Measurements from ENCODE around the gene TOR3A. TPM values are rescaled to one million over a fixed set of nuclear protein-coding genes. Genes with fewer than 3 reads are reported as not detected.

The TOR3A gene
- polyA plus RNA-seq, 6 donors from 2014 or later: 54.6 to 75.3 (median 59.3) TPM

DNA sequence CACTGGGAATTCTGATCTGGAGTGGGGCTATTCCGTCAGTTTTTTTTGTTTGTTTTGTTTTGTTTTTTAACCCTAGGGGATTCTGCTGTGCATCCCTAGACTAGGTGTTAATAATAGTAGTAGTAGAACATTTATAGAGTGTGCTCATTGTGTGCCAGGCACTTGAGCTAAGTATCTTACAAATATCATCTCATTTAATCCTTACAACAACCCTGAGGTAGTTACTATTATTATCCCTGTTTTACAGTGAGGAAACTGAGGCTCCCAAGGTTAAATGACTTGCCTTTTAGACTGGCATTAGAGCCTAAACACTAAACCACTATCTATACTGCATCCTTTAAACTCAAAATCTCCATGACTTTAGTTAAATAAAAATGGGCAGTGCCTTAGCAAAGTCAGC is 22.1 kb downstream of the TOR3A start:
- no peak overlapping the region for H3K4me3 Mint-ChIP-seq

DNA sequence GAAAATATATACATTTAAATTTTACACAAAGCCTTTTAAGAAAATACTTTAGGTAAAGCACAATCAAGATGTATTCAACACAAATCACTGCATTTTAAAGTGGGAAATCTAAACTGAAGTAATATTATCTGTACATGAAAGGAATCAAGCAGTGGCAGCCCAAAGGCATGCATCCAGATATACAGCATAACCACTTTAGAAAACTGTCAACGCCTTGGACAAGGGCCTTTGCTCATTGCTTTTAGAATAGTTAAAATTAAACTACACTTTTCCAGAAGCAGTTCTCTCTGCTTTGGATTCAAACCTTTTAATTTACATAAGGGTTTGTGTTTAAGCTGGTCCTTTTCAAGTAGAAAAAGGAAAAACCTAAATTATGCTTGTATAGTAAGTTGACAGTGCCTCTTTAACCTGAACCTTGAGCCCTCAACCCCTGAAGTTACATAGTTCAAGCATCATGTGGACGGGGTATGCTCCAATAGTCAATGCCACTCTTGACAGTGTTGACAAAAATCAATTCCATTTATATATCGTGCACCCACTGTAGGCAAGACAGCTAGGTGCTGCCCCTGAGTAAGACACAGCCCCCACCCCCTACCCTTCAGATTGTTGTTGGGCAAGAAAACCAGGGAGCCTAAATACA is 22.9 kb downstream of the TOR3A start:
- ATAC-seq (ENCODE audit: low read depth in 2 of 2): no peak
- H3K4me3 Mint-ChIP-seq: no peak overlapping the region
- peaks cover 5 to 22% of the 10 kb centered on the region in 2 donors for H3K36me3 Mint-ChIP-seq

More for the DNA sequence above, 22.1 kb downstream of the TOR3A start:
- no peak for ATAC-seq (ENCODE audit: low read depth in 2 of 2)
- no peaks in the 10 kb centered on the region for H3K27me3 Mint-ChIP-seq
- peaks cover 0 to 15% of the 10 kb centered on the region in 2 donors for H3K36me3 Mint-ChIP-seq
- no peak overlapping the region for H3K27ac Mint-ChIP-seq
- no peaks in the 10 kb centered on the region for H3K4me1 Mint-ChIP-seq
- no peak for DNase-seq
- no peaks in the 10 kb centered on the region for H3K9me3 Mint-ChIP-seq

DNA sequence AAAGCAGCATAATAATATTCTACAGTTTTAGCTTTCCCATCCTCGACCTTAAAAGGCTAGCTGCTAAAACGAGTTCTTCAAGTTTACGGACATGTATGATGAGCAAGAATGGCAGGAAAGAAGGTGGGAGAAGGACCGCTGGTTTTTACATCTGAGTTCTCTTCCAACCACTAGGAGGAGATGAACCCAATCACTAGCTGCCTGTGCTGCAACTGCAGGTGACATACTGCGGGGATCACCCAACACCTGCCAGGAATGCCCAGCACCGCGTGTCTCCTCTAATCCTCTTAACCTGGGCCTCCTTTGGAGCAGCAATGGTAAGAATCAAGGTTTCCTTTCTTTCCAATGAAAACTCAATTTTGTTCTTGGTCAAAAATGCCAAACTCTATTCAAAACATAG is 23.5 kb downstream of the TOR3A start:
- H3K27me3 Mint-ChIP-seq: no peaks in the 10 kb centered on the region
- ATAC-seq (ENCODE audit: low read depth in 2 of 2): peak in 1 of 2 donors; percentile 43
- peaks cover 5 to 29% of the 10 kb centered on the region in 2 donors for H3K36me3 Mint-ChIP-seq
- no peaks in the 10 kb centered on the region for H3K4me1 Mint-ChIP-seq
- DNase-seq: no peak
- no peak overlapping the region for H3K27ac Mint-ChIP-seq
- H3K4me3 Mint-ChIP-seq: no peak overlapping the region
- H3K9me3 Mint-ChIP-seq: no peaks in the 10 kb centered on the region

More for the DNA sequence above, 22.9 kb downstream of the TOR3A start:
- H3K9me3 Mint-ChIP-seq: no peaks in the 10 kb centered on the region
- H3K27me3 Mint-ChIP-seq: no peaks in the 10 kb centered on the region
- no peak overlapping the region for H3K27ac Mint-ChIP-seq
- no peaks in the 10 kb centered on the region for H3K4me1 Mint-ChIP-seq
- no peak for DNase-seq

DNA sequence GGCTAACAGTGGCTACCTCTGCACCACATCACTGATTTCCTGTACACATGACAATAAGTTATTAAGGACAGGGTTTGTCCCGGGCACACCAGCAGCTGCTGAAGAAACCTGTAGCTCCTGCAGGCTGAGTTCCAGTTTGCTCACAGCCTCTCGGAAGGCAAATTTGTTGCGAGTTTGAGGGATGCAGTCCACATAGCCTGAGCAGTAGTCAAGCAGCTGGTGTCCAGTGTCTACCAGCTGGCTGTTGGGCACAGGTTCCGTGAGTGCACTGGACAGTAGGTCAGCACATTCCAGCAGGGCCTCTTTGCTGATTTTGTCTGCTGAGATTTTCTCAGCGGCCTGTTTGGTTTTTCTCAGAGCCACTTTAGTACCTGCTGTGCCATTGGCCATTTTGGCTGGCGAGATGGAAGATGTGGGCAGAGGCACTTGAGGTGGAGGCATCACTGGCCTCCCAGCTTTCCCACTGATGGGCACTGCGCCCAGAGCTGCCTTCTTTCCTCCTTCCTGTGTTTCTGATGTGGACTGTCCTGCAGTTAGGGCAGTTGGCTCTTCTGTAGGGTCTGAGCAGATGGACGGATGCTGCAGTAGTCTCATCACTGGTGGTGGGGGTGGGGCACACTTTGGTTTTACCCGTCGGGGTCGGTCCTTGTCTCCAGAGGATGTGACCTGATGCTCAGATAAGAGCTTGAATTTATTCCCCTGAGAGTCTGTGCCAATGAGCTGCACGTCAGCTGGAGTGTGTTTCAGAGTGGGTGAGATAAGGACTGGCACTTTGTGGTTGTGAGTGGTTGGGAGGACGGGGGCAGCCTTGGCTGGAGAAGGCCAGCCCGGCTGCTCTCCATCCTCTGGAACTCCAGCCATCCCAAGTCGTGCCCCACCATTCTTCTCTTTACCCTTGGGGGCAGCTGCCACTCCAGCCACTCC is 26.1 kb downstream of the TOR3A start:
- Mint-ChIP-seq H3K27ac (peak overlapping the region in 1 of 6 donors; percentile 79), H3K4me1 (no peaks in the 10 kb centered on the region)
- no peak for ATAC-seq (ENCODE audit: low read depth in 2 of 2)

DNA sequence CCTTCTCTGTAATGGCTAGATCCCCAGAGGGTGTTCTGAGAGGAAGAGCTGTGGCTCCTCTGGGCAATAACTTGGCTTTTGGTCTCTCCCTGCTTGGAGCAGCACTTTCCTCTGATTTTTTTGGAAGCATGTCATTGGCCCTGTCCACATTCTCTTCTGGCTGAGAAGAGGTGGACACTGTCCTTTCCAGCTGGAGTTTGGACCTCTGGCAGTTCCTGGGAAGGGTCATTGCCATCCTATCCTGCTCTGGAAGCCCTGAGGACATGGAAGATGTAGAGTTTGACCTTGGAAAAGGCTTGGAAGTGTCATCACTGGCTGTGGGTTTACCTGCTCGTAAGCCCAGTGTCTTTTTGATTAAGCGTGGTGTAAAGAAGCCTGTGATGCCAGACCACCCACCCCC is 26.8 kb downstream of the TOR3A start:
- Mint-ChIP-seq H3K4me1 (no peaks in the 10 kb centered on the region), H3K36me3 (peaks cover 8 to 30% of the 10 kb centered on the region in 2 donors), H3K4me3 (no peak overlapping the region), H3K9me3 (no peaks in the 10 kb centered on the region), H3K27ac (no peak overlapping the region), H3K27me3 (no peaks in the 10 kb centered on the region)
- no peak for DNase-seq
- no peak for ATAC-seq (ENCODE audit: low read depth in 2 of 2)

More for the DNA sequence above, 26.1 kb downstream of the TOR3A start:
- no peak for DNase-seq
- H3K36me3 Mint-ChIP-seq: peaks cover 8 to 30% of the 10 kb centered on the region in 2 donors
- no peaks in the 10 kb centered on the region for H3K9me3 Mint-ChIP-seq
- no peaks in the 10 kb centered on the region for H3K27me3 Mint-ChIP-seq
- no peak overlapping the region for H3K4me3 Mint-ChIP-seq

DNA sequence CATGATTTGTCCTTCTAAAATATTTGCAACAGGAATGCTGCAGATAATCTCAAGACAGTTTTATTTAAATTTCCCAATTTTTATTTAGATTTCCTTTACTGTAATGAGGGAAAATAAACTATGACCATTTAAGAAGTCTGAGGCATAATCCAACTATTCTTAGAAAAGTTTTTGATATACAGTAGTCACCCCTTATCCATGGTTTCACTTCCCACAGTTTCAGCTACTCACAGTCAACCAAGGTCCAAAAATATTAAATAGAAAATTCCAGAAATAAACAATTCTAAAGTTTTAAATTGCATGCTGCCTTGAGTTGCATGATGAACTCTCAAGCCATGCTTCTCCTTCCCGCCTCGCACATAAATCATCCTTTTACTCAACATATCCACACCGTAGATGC is 33.3 kb downstream of the TOR3A start:
- no peak overlapping the region for H3K4me3 Mint-ChIP-seq
- DNase-seq (no peak), ATAC-seq (ENCODE audit: low read depth in 2 of 2) (no peak)
- no peaks in the 10 kb centered on the region for H3K27me3 Mint-ChIP-seq
- H3K9me3 Mint-ChIP-seq: no peaks in the 10 kb centered on the region
- peaks cover 3 to 10% of the 10 kb centered on the region in 2 donors for H3K36me3 Mint-ChIP-seq
- peaks cover 0 to 3% (median 0%) of the 10 kb centered on the region in 3 donors for H3K4me1 Mint-ChIP-seq
- no peak overlapping the region for H3K27ac Mint-ChIP-seq

DNA sequence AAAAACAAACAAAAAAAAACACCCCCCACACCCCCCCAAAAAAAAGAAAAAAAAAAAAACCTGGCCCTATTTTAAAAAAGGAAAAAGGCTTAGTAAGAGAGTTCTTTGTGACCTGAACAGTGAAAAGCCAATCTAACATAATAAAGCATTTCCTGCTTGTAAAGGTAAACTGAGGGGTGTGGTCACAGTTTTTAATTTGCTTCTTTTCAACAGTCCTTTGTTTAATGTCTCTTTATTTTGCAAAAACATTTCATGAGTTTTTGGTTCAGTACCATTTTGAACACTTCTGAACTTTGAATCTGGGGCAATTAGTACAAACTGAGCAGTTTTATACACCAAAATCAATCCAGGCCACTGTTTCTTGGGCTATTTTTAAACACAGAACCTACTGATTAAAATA is 37.6 kb downstream of the TOR3A start:
- no peak overlapping the region for H3K27ac Mint-ChIP-seq
- H3K27me3 Mint-ChIP-seq: no peaks in the 10 kb centered on the region
- H3K36me3 Mint-ChIP-seq: peaks cover 2 to 3% of the 10 kb centered on the region in 2 donors
- H3K4me1 Mint-ChIP-seq: peaks cover 3 to 4% (median 4%) of the 10 kb centered on the region in 3 donors
- ATAC-seq (ENCODE audit: low read depth in 2 of 2): no peak
- H3K4me3 Mint-ChIP-seq: no peak overlapping the region
- H3K9me3 Mint-ChIP-seq: no peaks in the 10 kb centered on the region
- no peak for DNase-seq

DNA sequence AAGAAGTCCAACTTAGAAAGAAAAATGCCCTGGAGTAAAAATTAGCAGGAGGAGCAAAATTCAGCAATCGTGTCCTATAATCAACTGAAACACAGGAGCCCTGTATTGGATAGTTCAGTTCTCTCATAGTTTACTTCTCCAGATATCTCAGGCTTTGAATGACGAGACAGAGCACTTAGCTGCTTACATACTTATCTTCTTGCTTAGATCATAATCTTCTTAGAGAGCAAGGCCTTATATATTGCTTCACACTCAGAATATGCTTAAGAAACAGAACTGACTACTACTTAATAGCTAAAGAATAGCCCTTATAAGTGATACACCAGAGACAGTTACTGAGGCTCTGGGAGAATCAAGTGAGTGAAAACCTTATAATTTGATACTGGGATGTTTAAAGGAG is 38.9 kb downstream of the TOR3A start:
- Mint-ChIP-seq H3K36me3 (peaks cover 0 to 6% of the 10 kb centered on the region in 2 donors), H3K27me3 (no peaks in the 10 kb centered on the region), H3K4me1 (peaks cover 7 to 8% (median 8%) of the 10 kb centered on the region in 3 donors), H3K27ac (peak overlapping the region in 1 of 6 donors; percentile 84), H3K4me3 (no peak overlapping the region), H3K9me3 (no peaks in the 10 kb centered on the region)
- ATAC-seq (ENCODE audit: low read depth in 2 of 2): no peak
- no peak for DNase-seq

DNA sequence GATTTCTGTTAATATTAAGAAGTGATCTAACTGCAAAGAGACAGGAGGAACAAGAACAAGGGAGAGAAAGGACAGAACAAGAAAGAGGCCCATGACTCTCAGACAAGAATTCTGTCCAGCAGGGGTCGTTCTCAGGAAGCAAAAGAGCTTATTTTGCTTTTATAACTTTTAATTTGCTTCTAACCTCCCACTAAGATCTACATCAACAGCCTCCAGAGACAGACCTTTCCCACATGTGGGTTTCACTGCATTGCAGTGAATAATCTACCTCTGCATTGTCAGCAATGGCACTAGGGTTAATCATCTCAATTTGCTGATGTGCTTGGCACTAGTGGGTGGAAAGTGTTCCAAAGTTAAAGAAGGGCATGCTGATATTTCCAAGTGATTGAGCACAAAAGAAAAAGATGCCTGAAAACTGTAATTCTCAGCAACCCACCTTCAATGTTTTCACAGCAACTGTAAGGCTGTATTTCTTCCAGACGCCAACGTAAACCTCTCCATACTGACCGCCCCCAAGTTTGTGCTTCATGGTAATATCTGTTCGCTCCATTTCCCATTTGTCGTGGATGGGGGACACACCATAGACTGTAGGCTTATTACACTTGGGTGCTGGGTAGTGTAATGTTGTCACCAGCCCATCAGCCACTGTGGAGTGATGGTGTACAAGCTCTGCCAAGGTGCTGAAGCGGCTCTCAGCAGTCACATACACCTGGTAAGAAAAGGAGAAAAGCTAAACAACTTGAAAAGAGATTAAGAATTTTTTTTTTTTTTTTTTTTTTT is 39.5 kb downstream of the TOR3A start:
- Mint-ChIP-seq H3K36me3 (peaks cover 0 to 6% of the 10 kb centered on the region in 2 donors), H3K27me3 (no peaks in the 10 kb centered on the region), H3K27ac (peak overlapping the region in 1 of 6 donors; percentile 39), H3K9me3 (no peaks in the 10 kb centered on the region), H3K4me1 (peaks cover 7 to 8% (median 8%) of the 10 kb centered on the region in 3 donors), H3K4me3 (no peak overlapping the region)
- DNase-seq (peak; percentile 31), ATAC-seq (ENCODE audit: low read depth in 2 of 2) (peak; percentile 28 to 33)

DNA sequence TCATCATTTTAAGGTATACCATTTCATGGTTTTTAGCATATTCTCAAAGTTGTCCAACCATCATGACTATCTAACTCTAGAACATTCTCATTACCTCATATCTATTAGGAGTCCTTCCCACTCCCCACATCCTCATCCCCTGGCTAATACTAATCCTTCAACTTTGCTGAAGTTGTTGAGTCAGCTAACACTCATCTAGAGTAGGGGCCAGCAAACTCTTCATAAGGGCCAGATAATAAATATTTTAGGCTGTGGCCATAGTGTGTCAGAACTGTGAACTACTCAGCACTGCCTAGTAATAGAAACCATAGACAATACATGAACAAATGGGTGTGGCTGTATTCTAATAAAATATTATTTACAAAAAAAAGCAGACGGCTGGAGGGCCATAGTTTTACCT is 43.0 kb downstream of the TOR3A start:
- Mint-ChIP-seq H3K36me3 (peaks cover 0 to 6% of the 10 kb centered on the region in 2 donors), H3K27ac (peak overlapping the region in 2 of 6 donors; percentile 84 to 86), H3K4me1 (peaks cover 14 to 16% (median 14%) of the 10 kb centered on the region in 3 donors), H3K4me3 (no peak overlapping the region), H3K27me3 (no peaks in the 10 kb centered on the region), H3K9me3 (no peaks in the 10 kb centered on the region)
- DNase-seq: no peak
- no peak for ATAC-seq (ENCODE audit: low read depth in 2 of 2)

DNA sequence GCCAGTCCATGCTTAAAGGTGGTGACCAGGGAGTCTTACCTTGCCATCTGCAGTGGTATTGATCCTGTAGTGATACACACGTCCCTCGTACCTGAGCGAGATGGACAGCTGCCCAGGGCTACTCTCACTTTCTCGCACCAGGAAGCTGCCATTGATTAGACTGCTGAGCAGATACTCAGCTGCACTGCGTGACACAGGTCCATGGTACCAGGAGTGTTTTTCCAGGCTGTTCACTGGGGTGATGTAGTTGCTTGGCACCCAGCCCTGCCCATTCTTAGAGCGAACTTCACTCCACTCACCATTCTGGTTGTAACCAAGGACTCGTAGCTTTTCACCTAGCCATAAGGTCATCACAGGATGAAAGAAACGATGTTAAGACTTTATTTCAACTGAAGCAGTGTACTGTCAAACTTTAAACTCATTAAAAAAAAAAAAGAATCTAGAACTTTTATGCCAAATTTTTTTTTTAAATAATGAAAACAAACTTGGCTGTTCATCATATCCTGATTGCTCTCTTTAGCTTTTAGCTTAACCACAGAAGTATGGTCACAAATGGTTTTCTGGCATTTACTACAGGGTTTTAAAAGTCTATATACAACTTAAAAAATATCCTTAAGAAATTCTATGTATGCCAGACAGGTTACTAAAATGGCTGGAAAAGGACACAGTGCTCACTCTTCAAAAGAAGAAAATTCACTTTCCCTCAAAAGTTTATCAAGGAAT is 44.6 kb downstream of the TOR3A start:
- Mint-ChIP-seq H3K4me3 (no peak overlapping the region), H3K36me3 (peaks cover 0 to 11% of the 10 kb centered on the region in 2 donors), H3K4me1 (peaks cover 14 to 28% (median 22%) of the 10 kb centered on the region in 3 donors), H3K9me3 (no peaks in the 10 kb centered on the region), H3K27ac (peak overlapping the region in 1 of 6 donors; percentile 57), H3K27me3 (no peaks in the 10 kb centered on the region)
- no peak for DNase-seq
- no peak for ATAC-seq (ENCODE audit: low read depth in 2 of 2)

DNA sequence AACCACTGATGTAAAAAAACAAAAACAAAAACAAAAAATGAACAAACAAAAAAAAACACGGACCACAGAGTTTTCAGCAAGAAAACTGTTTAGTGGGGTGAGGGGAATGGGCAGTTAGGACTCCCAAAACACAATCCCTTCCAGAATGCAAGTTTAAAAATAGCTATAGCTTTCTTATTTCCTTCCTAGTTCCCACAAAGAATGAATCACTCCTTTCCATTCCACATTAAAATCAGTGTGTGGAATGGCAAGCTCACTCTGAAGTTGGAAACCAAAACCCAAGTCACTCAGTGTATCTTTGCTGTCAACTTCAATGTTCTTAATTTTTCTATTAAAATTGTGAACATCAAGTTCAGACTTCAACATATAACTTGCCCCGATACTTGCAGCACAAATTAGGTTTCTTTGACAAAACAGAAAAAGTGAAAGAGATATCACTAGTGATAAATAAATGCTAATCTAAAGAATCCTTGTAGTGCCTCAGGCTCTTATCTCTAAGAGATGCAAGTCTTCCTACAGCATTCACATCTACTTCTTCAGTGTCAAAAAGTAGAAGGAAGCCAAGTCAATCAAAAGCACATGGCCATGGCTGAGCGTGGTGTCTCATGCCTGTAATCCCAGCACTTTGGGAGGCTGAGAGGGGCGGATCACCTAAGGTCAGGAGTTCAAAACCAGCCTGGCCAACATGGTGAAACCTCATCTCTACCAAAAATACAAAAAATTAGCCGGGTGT is 45.5 kb downstream of the TOR3A start:
- H3K4me1 Mint-ChIP-seq: peaks cover 14 to 28% (median 22%) of the 10 kb centered on the region in 3 donors
- H3K27ac Mint-ChIP-seq: peak overlapping the region in 3 of 6 donors; percentile 18 to 57 (median 52)
- no peak overlapping the region for H3K4me3 Mint-ChIP-seq
- DNase-seq (no peak), ATAC-seq (ENCODE audit: low read depth in 2 of 2) (no peak)
- peaks cover 0 to 11% of the 10 kb centered on the region in 2 donors for H3K36me3 Mint-ChIP-seq
- no peaks in the 10 kb centered on the region for H3K9me3 Mint-ChIP-seq
- no peaks in the 10 kb centered on the region for H3K27me3 Mint-ChIP-seq

Data from naive B cell (primary cell).